MCF 10A (cell line): Measurements from ENCODE around the gene WWOX. TPM values are rescaled to one million over a fixed set of nuclear protein-coding genes. Genes with fewer than 3 reads are reported as not detected.

ENCODE experiments used
- BruUV-seq: library from RNA; stranded (reverse); fragments of 400-500 nt; replicated peaks from 2 replicates; lab custom pipeline; 2021; lab: Mats Ljungman, UMichigan
- CTCF ChIA-PET: fragments of 300-600 bp; sonication (Branson Sonifier 250); formaldehyde crosslinking; extraction: SDS; loops from one replicate; lab custom pipeline; 2021; ENCODE audit warnings: antibody characterized with exemption, inconsistent platforms; lab: Yijun Ruan, JAX
- POLR2A ChIA-PET: fragments of 300-600, 350-650 bp; sonication (Branson Sonifier 250); formaldehyde crosslinking; extraction: SDS; loops from one replicate; lab custom pipeline; 2020; ENCODE audit warnings: antibody characterized with exemption, inconsistent platforms; lab: Yijun Ruan, JAX
- DNase-seq: peaks from one replicate; pipeline ENCODE4 v3.0.0-alpha.2; 2018; ENCODE audit not compliant: unreplicated experiment
- H3K27ac Mint-ChIP-seq: one replicate; pipeline ENCODE4 v1.8.0; 2022; ENCODE audit warnings: mild to moderate bottlenecking, low read depth, mixed read lengths; ENCODE audit not compliant: unreplicated experiment
- H3K27me3 Mint-ChIP-seq: one replicate; pipeline ENCODE4 v1.8.0; 2022; ENCODE audit warnings: mixed read lengths; ENCODE audit not compliant: insufficient read depth, unreplicated experiment
- H3K36me3 Mint-ChIP-seq: one replicate; pipeline ENCODE4 v1.8.0; 2022; ENCODE audit warnings: mild to moderate bottlenecking, moderate library complexity, mixed read lengths; ENCODE audit not compliant: insufficient read depth, unreplicated experiment
- H3K4me1 Mint-ChIP-seq: one replicate; pipeline ENCODE4 v1.8.0; 2022; ENCODE audit warnings: mixed read lengths; ENCODE audit not compliant: insufficient read depth, unreplicated experiment
- H3K4me3 Mint-ChIP-seq: one replicate; pipeline ENCODE4 v1.8.0; 2022; ENCODE audit warnings: mild to moderate bottlenecking, moderate library complexity, mixed read lengths; ENCODE audit not compliant: unreplicated experiment
- H3K9me3 Mint-ChIP-seq: one replicate; pipeline ENCODE4 v1.8.0; 2022; ENCODE audit warnings: mixed read lengths; ENCODE audit not compliant: unreplicated experiment
- intact Hi-C: fragments of 100-400 bp; cut with micrococcal nuclease; formaldehyde crosslinking; loops from 2 replicates; pipeline ENCODE4 v1.14.1; 2022
- total RNA-seq: library from RNA; stranded (reverse); gene quantifications from 2 replicates; pipeline ENCODE4 v1.2.3, GENCODE V29; 2022
- TF ChIP-seq, protein P1 (sequence below): fragments of 200-600 bp; IDR thresholded peaks from one replicate; pipeline ENCODE4 v1.8.0; 2022; ENCODE audit warnings: antibody characterized with exemption, mild to moderate bottlenecking; ENCODE audit not compliant: unreplicated experiment

The WWOX gene
- total RNA-seq, 1 experiment from 2014 or later: 18.1 TPM

DNA sequence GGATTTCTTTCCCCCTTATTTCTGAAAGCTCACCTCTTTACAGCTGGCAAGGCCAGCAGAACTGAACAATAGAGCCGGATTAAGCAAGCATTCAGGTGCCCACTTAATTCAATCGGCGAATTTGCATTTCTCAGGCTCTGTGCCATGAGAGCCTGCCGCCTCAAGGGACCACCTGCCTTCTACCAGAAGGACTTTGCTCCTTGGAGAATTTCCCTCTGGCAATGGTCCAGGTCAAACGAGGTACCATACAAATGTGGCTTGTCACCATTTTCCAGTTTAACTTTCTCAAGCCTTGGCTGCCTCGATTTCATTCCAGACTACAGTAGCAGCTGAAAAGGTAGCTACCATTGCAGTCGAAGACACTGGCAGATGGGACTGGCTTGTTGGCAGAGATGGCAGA is 967.1 kb downstream of the WWOX start:
- BruUV-seq: no TSS peak
- no peak for DNase-seq
- peaks cover 36% of the 10 kb centered on the region for H3K4me1 Mint-ChIP-seq
- TF ChIP-seq, protein P1, sequence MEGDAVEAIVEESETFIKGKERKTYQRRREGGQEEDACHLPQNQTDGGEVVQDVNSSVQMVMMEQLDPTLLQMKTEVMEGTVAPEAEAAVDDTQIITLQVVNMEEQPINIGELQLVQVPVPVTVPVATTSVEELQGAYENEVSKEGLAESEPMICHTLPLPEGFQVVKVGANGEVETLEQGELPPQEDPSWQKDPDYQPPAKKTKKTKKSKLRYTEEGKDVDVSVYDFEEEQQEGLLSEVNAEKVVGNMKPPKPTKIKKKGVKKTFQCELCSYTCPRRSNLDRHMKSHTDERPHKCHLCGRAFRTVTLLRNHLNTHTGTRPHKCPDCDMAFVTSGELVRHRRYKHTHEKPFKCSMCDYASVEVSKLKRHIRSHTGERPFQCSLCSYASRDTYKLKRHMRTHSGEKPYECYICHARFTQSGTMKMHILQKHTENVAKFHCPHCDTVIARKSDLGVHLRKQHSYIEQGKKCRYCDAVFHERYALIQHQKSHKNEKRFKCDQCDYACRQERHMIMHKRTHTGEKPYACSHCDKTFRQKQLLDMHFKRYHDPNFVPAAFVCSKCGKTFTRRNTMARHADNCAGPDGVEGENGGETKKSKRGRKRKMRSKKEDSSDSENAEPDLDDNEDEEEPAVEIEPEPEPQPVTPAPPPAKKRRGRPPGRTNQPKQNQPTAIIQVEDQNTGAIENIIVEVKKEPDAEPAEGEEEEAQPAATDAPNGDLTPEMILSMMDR: no peak
- no peaks in the 10 kb centered on the region for H3K27me3 Mint-ChIP-seq
- POLR2A ChIA-PET: interaction anchor here (0.7 kb wide), 1 partner anchor 87 kb away, joined by 3 read pairs; no protein-coding TSS in a partner anchor
- H3K27ac Mint-ChIP-seq: no peak overlapping the region
- intact Hi-C loops: no loop called here
- H3K36me3 Mint-ChIP-seq: no peaks in the 10 kb centered on the region
- no peaks in the 10 kb centered on the region for H3K9me3 Mint-ChIP-seq
- H3K4me3 Mint-ChIP-seq: no peak overlapping the region
- CTCF ChIA-PET: interaction anchor here (0.6 to 2.8 kb wide), 4 partner anchors 13 to 536 kb away, joined by 3 to 9 read pairs (median 3); no protein-coding TSS in a partner anchor

DNA sequence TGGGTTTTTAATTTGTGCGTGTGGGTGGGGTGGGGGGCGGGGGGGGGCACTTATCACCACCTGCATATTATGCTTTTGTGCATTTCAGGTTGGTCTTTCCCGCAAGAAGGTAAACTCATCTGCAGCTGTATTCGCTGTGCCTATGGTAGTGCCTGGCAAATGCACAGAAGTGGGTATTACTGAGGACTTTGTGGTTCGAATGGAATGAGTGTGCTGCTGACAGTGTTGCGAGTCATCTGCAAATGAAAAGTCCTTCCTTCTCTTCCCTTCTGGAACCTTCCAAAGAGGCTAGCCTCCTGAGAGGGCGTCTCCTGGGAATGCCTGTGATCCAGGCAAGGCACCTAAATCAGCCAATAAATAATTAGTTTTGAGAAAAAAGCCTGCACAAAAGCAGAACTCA is 968.1 kb downstream of the WWOX start:
- H3K27ac Mint-ChIP-seq: no peak overlapping the region
- H3K36me3 Mint-ChIP-seq: no peaks in the 10 kb centered on the region
- H3K27me3 Mint-ChIP-seq: no peaks in the 10 kb centered on the region
- POLR2A ChIA-PET: no interaction called here
- BruUV-seq: no TSS peak
- CTCF ChIA-PET: interaction anchor here (0.6 to 2.8 kb wide), 2 partner anchors 20 to 1459 kb away, joined by 3 to 9 read pairs; no protein-coding TSS in a partner anchor
- intact Hi-C loops: no loop called here
- DNase-seq: no peak
- TF ChIP-seq, protein P1: no peak
- H3K9me3 Mint-ChIP-seq: no peaks in the 10 kb centered on the region
- H3K4me1 Mint-ChIP-seq: peaks cover 40% of the 10 kb centered on the region
- H3K4me3 Mint-ChIP-seq: no peak overlapping the region

DNA sequence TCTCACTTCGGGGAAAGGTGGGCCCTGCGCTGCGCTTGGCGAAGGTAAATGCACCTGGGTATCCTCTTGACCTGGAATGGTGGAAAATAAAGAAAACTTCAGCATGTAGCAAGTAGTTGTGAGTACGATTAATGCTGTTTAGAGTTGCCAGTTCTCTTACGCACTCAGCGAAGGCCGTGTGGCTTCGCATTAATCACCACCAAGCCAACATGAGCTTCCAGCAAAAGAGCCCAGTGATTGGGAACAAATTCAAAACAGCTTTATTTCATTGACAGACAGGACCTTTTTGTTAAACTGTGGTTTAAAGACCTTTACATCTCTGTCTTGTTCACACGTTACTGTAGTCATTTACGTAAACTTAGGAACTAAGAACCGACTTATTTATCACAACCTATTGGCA is 969.7 kb downstream of the WWOX start:
- intact Hi-C loops: no loop called here
- BruUV-seq: no TSS peak
- Mint-ChIP-seq H3K4me1 (peaks cover 40% of the 10 kb centered on the region), H3K9me3 (no peaks in the 10 kb centered on the region), H3K4me3 (no peak overlapping the region), H3K36me3 (no peaks in the 10 kb centered on the region), H3K27me3 (no peaks in the 10 kb centered on the region), H3K27ac (no peak overlapping the region)
- DNase-seq: no peak
- CTCF ChIA-PET: interaction anchor here (0.6 kb wide), 3 partner anchors 21 to 529 kb away, joined by 3 read pairs; no protein-coding TSS in a partner anchor
- POLR2A ChIA-PET: interaction anchor here (0.5 to 1.9 kb wide), 4 partner anchors 10 to 31 kb away, joined by 3 to 10 read pairs (median 3); no protein-coding TSS in a partner anchor
- TF ChIP-seq, protein P1: no peak

DNA sequence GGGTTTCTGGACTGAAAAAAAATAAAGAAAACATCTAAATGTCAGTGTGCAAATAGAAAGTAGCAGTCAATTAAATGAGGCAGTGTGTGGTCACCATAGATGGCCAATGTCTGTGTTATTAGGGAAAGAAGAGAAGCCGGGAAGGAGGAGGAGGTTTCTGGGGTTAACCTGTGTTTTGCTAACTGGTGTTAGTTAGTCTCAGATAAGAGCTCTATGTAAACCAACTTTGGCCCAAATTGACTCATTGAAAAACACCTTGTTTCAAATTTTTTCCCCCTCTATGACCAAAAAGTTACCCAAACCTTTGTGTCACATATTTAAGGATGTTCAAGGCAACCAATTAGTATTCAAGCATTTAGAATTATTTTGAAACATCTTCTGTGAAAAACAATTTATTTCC is 970.2 kb downstream of the WWOX start:
- DNase-seq: no peak
- no peak overlapping the region for H3K4me3 Mint-ChIP-seq
- ChIA-PET POLR2A (interaction anchor here (0.7 to 1.9 kb wide), 3 partner anchors 15 to 532 kb away, joined by 3 to 10 read pairs (median 4); no protein-coding TSS in a partner anchor), CTCF (interaction anchor here (0.6 kb wide), 1 partner anchor 21 kb away, joined by 3 read pairs; no protein-coding TSS in a partner anchor)
- H3K27ac Mint-ChIP-seq: peak overlapping the region; percentile 71
- H3K36me3 Mint-ChIP-seq: no peaks in the 10 kb centered on the region
- H3K27me3 Mint-ChIP-seq: no peaks in the 10 kb centered on the region
- intact Hi-C loops: no loop called here
- H3K9me3 Mint-ChIP-seq: no peaks in the 10 kb centered on the region
- H3K4me1 Mint-ChIP-seq: peaks cover 40% of the 10 kb centered on the region
- BruUV-seq: no TSS peak
- TF ChIP-seq, protein P1: no peak
